Left renal pelvis (tissue), 4 donors: ENCODE measurements around the gene CA11. TPM values are rescaled to one million over a fixed set of nuclear protein-coding genes. Genes with fewer than 3 reads are reported as not detected.
"Not testable (repeated sequence)": the region's sequence is repeated elsewhere in the genome, so short reads cannot be mapped to it uniquely, and the experiment has no call there.

ENCODE experiments used
- DNase-seq, 4 donors: peaks; one replicate each; pipeline ENCODE4 v3.0.0-alpha.2; 2013; ENCODE audit warnings: low read depth in 4 of 4, low spot score in 3 of 4
- polyA plus RNA-seq, 4 donors: library from polyadenylated mRNA; unstranded; fragments of 120-200 nt; gene quantifications; one replicate each; pipeline ENCODE4 v1.2.1, GENCODE V29; 2013; ENCODE audit not compliant: insufficient read length in 4 of 4

CA11 gene
- polyA plus RNA-seq, result 10 to 100 TPM; 18.2 to 58.7 (median 27.4) TPM

GRCh38 chr19:48646001-48646721, at the start of gene CA11:
Gene CA11, minus strand, starts transcription at chr19:48646187. Its CDS starts 555 bp downstream, at chr19:48645632.
- peak in 1 of 4 donors; percentile 83 for DNase-seq

- not testable (repeated sequence) for DNase-seq
Observed at GRCh38 chr19:48693629-48694028, 47.6 kb upstream of the CA11 start.

GRCh38 chr19:48689449-48689848, 43.5 kb upstream of the CA11 start:
- no peak for DNase-seq

GRCh38 chr19:48687776-48688175, 41.8 kb upstream of the CA11 start:
- no peak for DNase-seq

- DNase-seq, result not testable (repeated sequence)
Observed at GRCh38 chr19:48686637-48687036, 40.6 kb upstream of the CA11 start.

- no peak for DNase-seq
Observed at GRCh38 chr19:48686088-48686487, 40.1 kb upstream of the CA11 start.

GRCh38 chr19:48685583-48685982, 39.6 kb upstream of the CA11 start:
- DNase-seq, result no peak

GRCh38 chr19:48683349-48683748, 37.4 kb upstream of the CA11 start:
- no peak for DNase-seq

GRCh38 chr19:48681127-48681470, 35.1 kb upstream of the CA11 start:
- no peak for DNase-seq

- DNase-seq, result no peak
Observed at GRCh38 chr19:48680436-48681126, 34.6 kb upstream of the CA11 start.

- DNase-seq, result not testable (repeated sequence)
Observed at GRCh38 chr19:48680006-48680405, 34.0 kb upstream of the CA11 start.

GRCh38 chr19:48678201-48678600, 32.2 kb upstream of the CA11 start:
- no peak for DNase-seq

GRCh38 chr19:48676887-48677286, 30.9 kb upstream of the CA11 start:
- no peak for DNase-seq

- DNase-seq, result no peak
Observed at GRCh38 chr19:48676487-48676886, 30.5 kb upstream of the CA11 start.

GRCh38 chr19:48674921-48675824, 29.2 kb upstream of the CA11 start:
- peak; percentile 64 to 74 (median 66) for DNase-seq

- DNase-seq, result no peak
Observed at GRCh38 chr19:48674216-48674809, 28.3 kb upstream of the CA11 start.

- DNase-seq, result no peak
Observed at GRCh38 chr19:48673436-48674100, 27.6 kb upstream of the CA11 start.

GRCh38 chr19:48672994-48673393, 27.0 kb upstream of the CA11 start, which contains the start of gene NTN5:
Gene NTN5, minus strand, starts transcription at chr19:48673017. Its CDS starts 2,031 bp downstream, at chr19:48670986.
- no peak for DNase-seq

GRCh38 chr19:48671446-48671995, 25.5 kb upstream of the CA11 start:
- DNase-seq, result no peak
